Measurements from ENCODE around the gene NPHP4.

Gene NPHP4

GRCh38 chr1:6025269-6026094, 33.3 kb upstream of the NPHP4 start (continued):
- TF ChIP-seq, protein P1, sequence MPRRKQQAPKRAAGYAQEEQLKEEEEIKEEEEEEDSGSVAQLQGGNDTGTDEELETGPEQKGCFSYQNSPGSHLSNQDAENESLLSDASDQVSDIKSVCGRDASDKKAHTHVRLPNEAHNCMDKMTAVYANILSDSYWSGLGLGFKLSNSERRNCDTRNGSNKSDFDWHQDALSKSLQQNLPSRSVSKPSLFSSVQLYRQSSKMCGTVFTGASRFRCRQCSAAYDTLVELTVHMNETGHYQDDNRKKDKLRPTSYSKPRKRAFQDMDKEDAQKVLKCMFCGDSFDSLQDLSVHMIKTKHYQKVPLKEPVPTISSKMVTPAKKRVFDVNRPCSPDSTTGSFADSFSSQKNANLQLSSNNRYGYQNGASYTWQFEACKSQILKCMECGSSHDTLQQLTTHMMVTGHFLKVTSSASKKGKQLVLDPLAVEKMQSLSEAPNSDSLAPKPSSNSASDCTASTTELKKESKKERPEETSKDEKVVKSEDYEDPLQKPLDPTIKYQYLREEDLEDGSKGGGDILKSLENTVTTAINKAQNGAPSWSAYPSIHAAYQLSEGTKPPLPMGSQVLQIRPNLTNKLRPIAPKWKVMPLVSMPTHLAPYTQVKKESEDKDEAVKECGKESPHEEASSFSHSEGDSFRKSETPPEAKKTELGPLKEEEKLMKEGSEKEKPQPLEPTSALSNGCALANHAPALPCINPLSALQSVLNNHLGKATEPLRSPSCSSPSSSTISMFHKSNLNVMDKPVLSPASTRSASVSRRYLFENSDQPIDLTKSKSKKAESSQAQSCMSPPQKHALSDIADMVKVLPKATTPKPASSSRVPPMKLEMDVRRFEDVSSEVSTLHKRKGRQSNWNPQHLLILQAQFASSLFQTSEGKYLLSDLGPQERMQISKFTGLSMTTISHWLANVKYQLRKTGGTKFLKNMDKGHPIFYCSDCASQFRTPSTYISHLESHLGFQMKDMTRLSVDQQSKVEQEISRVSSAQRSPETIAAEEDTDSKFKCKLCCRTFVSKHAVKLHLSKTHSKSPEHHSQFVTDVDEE (CRISPR knock-in tag; IDR thresholded peaks at IDR 0.05): no peak

DNA sequence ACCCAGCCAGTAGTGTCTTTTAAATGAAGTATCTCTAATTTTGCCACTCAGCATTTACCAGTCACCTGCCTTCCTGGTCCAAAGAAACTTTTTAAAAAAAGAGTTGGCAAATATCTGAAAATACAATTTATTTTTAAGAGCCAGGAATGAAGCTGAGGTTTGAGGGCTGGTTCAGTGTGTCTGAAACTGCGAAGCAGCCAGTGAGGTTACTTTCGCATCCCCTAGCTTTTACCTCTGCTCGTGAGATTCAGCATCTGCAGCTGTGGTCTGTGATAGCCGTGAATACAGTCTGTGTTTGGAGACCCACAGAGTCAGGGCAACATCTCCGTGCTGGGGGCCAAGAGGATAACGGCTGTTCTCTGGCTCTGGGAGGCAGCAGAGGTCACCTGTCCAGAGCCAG, 32.2 kb upstream of the NPHP4 start:
- ATAC-seq: no peak
- TF ChIP-seq ZFP3 (CRISPR knock-in tag; IDR thresholded peaks at IDR 0.05): no peak
- TF ChIP-seq RARB (CRISPR knock-in tag; IDR thresholded peaks at IDR 0.05): no peak
- no peak for TF ChIP-seq ARNTL (CRISPR knock-in tag; IDR thresholded peaks at IDR 0.05; ENCODE audit: borderline replicate concordance, low read depth)
- TF ChIP-seq GLIS3 (CRISPR knock-in tag; IDR thresholded peaks at IDR 0.05): no peak
- no peak for TF ChIP-seq BACH2 (CRISPR knock-in tag; IDR thresholded peaks at IDR 0.05; ENCODE audit: borderline replicate concordance)
- no peak for TF ChIP-seq ISL1 (CRISPR knock-in tag; IDR thresholded peaks at IDR 0.05)
- TF ChIP-seq ZC3H10 (CRISPR knock-in tag; IDR thresholded peaks at IDR 0.05): no peak
- TF ChIP-seq, protein P2, sequence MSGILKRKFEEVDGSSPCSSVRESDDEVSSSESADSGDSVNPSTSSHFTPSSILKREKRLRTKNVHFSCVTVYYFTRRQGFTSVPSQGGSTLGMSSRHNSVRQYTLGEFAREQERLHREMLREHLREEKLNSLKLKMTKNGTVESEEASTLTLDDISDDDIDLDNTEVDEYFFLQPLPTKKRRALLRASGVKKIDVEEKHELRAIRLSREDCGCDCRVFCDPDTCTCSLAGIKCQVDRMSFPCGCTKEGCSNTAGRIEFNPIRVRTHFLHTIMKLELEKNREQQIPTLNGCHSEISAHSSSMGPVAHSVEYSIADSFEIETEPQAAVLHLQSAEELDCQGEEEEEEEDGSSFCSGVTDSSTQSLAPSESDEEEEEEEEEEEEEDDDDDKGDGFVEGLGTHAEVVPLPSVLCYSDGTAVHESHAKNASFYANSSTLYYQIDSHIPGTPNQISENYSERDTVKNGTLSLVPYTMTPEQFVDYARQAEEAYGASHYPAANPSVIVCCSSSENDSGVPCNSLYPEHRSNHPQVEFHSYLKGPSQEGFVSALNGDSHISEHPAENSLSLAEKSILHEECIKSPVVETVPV (CRISPR knock-in tag; IDR thresholded peaks at IDR 0.05): no peak
- TF ChIP-seq, protein P1 (CRISPR knock-in tag; IDR thresholded peaks at IDR 0.05): no peak
- TF ChIP-seq ZNF70 (CRISPR knock-in tag; IDR thresholded peaks at IDR 0.05): no peak
- no peak for TF ChIP-seq ZNF8 (CRISPR knock-in tag; IDR thresholded peaks at IDR 0.05)
- no peak for TF ChIP-seq PPARA (CRISPR knock-in tag; IDR thresholded peaks at IDR 0.05; ENCODE audit: borderline replicate concordance)
- TF ChIP-seq, protein P3, sequence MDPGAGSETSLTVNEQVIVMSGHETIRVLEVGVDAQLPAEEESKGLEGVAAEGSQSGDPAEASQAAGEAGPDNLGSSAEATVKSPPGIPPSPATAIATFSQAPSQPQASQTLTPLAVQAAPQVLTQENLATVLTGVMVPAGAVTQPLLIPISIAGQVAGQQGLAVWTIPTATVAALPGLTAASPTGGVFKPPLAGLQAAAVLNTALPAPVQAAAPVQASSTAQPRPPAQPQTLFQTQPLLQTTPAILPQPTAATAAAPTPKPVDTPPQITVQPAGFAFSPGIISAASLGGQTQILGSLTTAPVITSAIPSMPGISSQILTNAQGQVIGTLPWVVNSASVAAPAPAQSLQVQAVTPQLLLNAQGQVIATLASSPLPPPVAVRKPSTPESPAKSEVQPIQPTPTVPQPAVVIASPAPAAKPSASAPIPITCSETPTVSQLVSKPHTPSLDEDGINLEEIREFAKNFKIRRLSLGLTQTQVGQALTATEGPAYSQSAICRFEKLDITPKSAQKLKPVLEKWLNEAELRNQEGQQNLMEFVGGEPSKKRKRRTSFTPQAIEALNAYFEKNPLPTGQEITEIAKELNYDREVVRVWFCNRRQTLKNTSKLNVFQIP (CRISPR knock-in tag; IDR thresholded peaks at IDR 0.05; ENCODE audit: borderline replicate concordance, low read depth): no peak
- TF ChIP-seq TOX (CRISPR knock-in tag; IDR thresholded peaks at IDR 0.05; ENCODE audit: borderline replicate concordance): no peak
- no peak for TF ChIP-seq ZFP30 (CRISPR knock-in tag; IDR thresholded peaks at IDR 0.05)
- TF ChIP-seq PATZ1 (CRISPR knock-in tag; IDR thresholded peaks at IDR 0.05; ENCODE audit: borderline replicate concordance): no peak
- no peak for TF ChIP-seq CSDC2 (CRISPR knock-in tag; IDR thresholded peaks at IDR 0.05)
- no peak for TF ChIP-seq ESRRG (CRISPR knock-in tag; IDR thresholded peaks at IDR 0.05)

GRCh38 chr1:6023346-6023745, 31.1 kb upstream of the NPHP4 start:
- TF ChIP-seq ARNTL (CRISPR knock-in tag; IDR thresholded peaks at IDR 0.05; ENCODE audit: borderline replicate concordance, low read depth): no peak
- TF ChIP-seq RARB (CRISPR knock-in tag; IDR thresholded peaks at IDR 0.05): no peak
- no peak for TF ChIP-seq OSR1 (CRISPR knock-in tag; IDR thresholded peaks at IDR 0.05)
- no peak for TF ChIP-seq ISL1 (CRISPR knock-in tag; IDR thresholded peaks at IDR 0.05)
- no peak for TF ChIP-seq PATZ1 (CRISPR knock-in tag; IDR thresholded peaks at IDR 0.05; ENCODE audit: borderline replicate concordance)
- no peak for TF ChIP-seq ZFP30 (CRISPR knock-in tag; IDR thresholded peaks at IDR 0.05)
- TF ChIP-seq SNAI2 (CRISPR knock-in tag; IDR thresholded peaks at IDR 0.05): no peak
- TF ChIP-seq TCF4 (CRISPR knock-in tag; IDR thresholded peaks at IDR 0.05; ENCODE audit: borderline replicate concordance): no peak
- TF ChIP-seq ESRRG (CRISPR knock-in tag; IDR thresholded peaks at IDR 0.05): no peak
- TF ChIP-seq ZFP3 (CRISPR knock-in tag; IDR thresholded peaks at IDR 0.05): no peak
- TF ChIP-seq TOX (CRISPR knock-in tag; IDR thresholded peaks at IDR 0.05; ENCODE audit: borderline replicate concordance): no peak
- no peak for TF ChIP-seq PPARA (CRISPR knock-in tag; IDR thresholded peaks at IDR 0.05; ENCODE audit: borderline replicate concordance)
- no peak for TF ChIP-seq CSDC2 (CRISPR knock-in tag; IDR thresholded peaks at IDR 0.05)
- no peak for TF ChIP-seq CREB5 (CRISPR knock-in tag; IDR thresholded peaks at IDR 0.05; ENCODE audit: low read depth)
- no peak for TF ChIP-seq ZNF70 (CRISPR knock-in tag; IDR thresholded peaks at IDR 0.05)
- ATAC-seq: no peak
